ENCODE results near the gene C19orf81. TPM values are rescaled to one million over a fixed set of nuclear protein-coding genes. Genes with fewer than 3 reads are reported as not detected.

C19orf81 gene
- polyA plus RNA-seq, 1 donor from 2014 or later: 28.3 TPM

DNA sequence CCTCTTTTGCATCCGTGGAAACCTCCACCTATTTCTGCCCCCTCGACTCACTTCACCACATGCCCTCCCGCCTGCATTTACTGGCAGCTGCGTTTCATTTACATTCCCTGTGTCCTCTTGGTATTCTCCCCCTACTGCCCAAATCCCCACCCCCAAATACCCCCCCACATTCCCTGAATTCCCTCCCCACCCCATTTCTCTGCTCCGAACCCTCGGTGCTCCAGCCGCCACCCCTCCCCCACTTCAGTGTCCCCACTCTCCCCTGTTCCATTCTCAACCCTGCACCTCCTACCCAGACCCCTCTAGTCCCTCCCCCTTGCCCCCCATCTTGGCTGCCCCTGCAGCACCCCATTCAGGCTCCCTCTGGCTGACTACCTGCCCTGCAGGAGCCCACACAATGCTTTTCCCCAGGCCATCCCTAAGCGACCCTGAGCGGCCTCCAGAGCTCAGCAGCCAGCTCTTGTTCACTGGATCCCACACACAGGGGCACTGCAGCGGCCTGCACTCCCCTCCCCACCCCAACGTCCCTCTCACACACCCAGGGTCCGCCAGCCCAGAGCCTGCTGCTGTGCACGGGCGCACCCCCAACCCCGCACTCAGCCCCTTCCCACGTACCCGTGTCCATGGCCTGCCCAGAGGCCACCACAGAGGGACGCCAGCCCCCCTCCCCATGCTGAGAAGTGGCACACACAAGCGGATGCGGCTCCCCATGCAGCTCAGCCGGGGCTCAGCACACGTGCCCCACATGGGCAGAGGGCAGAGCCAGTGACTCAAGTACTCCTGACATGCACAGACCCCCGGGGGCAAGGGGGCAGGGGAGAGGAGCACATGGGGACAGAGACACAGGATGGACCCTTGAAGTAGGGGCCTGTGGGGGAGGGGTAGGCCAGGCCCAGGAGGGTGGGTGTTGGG, 44.1 kb downstream of the C19orf81 start:
- peak overlapping the region; percentile 69 for H3K4me3 ChIP-seq (ENCODE audit: low read length)
- no peaks in the 10 kb centered on the region for H3K9me3 ChIP-seq (ENCODE audit: low read length)
- H3K27me3 ChIP-seq (ENCODE audit: insufficient read depth, low read depth, low read length): no peaks in the 10 kb centered on the region
- peaks cover 37% of the 10 kb centered on the region for H3K79me2 ChIP-seq (replicated peaks; ENCODE audit: insufficient read depth, low read length)
- TF ChIP-seq EP300 (conservative IDR thresholded peaks at IDR 0.05; ENCODE audit: poor library complexity, severe bottlenecking) (no peak), MXI1 (conservative IDR thresholded peaks at IDR 0.05; ENCODE audit: poor library complexity, severe bottlenecking) (no peak), EZH2 (IDR thresholded peaks at IDR 0.05; ENCODE audit: borderline replicate concordance, insufficient read depth, low read length, poor library complexity, severe bottlenecking) (no peak), POLR2AphosphoS5 (IDR thresholded peaks at IDR 0.05) (no peak), RAD21 (conservative IDR thresholded peaks at IDR 0.05) (no peak), REST (IDR thresholded peaks at IDR 0.05; ENCODE audit: borderline replicate concordance) (no peak), TAF1 (IDR thresholded peaks at IDR 0.05; ENCODE audit: low read depth) (no peak), SMC3 (conservative IDR thresholded peaks at IDR 0.05; ENCODE audit: poor library complexity) (no peak)
- TF ChIP-seq, protein P1, sequence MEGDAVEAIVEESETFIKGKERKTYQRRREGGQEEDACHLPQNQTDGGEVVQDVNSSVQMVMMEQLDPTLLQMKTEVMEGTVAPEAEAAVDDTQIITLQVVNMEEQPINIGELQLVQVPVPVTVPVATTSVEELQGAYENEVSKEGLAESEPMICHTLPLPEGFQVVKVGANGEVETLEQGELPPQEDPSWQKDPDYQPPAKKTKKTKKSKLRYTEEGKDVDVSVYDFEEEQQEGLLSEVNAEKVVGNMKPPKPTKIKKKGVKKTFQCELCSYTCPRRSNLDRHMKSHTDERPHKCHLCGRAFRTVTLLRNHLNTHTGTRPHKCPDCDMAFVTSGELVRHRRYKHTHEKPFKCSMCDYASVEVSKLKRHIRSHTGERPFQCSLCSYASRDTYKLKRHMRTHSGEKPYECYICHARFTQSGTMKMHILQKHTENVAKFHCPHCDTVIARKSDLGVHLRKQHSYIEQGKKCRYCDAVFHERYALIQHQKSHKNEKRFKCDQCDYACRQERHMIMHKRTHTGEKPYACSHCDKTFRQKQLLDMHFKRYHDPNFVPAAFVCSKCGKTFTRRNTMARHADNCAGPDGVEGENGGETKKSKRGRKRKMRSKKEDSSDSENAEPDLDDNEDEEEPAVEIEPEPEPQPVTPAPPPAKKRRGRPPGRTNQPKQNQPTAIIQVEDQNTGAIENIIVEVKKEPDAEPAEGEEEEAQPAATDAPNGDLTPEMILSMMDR (IDR thresholded peaks at IDR 0.05; ENCODE audit: poor library complexity, severe bottlenecking): no peak
- H3K4me2 ChIP-seq (ENCODE audit: low read length): peak overlapping the region; percentile 84
- H4K20me1 ChIP-seq (ENCODE audit: insufficient read depth): no peaks in the 10 kb centered on the region
- peak overlapping the region; percentile 95 for H3K27ac ChIP-seq (ENCODE audit: low read length)
- no peaks in the 10 kb centered on the region for H3K9me2 ChIP-seq (ENCODE audit: insufficient read depth, low read length)
- H3K36me3 ChIP-seq (ENCODE audit: insufficient read depth, low read length): no peaks in the 10 kb centered on the region
- peak overlapping the region; percentile 96 for H3K9ac ChIP-seq (ENCODE audit: low read length)
- no peaks in the 10 kb centered on the region for H3F3A ChIP-seq (ENCODE audit: insufficient read depth, low read length, poor library complexity, severe bottlenecking)
- H2AFZ ChIP-seq (ENCODE audit: low read depth, low read length): no peak overlapping the region

DNA sequence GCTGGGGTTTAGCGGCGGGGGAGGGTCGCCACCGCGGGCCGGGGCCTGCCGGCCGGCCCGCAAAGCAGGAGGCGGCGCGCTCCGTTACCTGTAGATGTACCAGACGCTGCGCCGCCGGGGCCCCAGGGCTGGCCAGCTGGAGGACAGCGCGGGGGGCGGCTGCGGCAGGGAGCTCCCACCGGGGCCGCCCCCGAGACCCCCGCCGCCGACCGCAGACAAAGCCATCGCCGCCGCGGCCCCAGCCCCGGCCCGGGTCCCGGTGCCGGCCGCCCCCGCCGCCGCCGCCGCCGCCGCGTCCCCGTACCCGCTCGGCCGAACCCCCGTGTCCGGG, 45.5 kb downstream of the C19orf81 start:
- Histone ChIP-seq H3K79me2 (replicated peaks; ENCODE audit: insufficient read depth, low read length) (peaks cover 31% of the 10 kb centered on the region), H3K9ac (ENCODE audit: low read length) (peak overlapping the region; percentile 96), H2AFZ (ENCODE audit: low read depth, low read length) (no peak overlapping the region), H3K4me2 (ENCODE audit: low read length) (no peak overlapping the region), H3K9me3 (ENCODE audit: low read length) (no peaks in the 10 kb centered on the region), H4K20me1 (ENCODE audit: insufficient read depth) (no peaks in the 10 kb centered on the region), H3K36me3 (ENCODE audit: insufficient read depth, low read length) (no peaks in the 10 kb centered on the region), H3K9me2 (ENCODE audit: insufficient read depth, low read length) (no peaks in the 10 kb centered on the region), H3K4me3 (ENCODE audit: low read length) (peak overlapping the region; percentile 69), H3F3A (ENCODE audit: insufficient read depth, low read length, poor library complexity, severe bottlenecking) (no peaks in the 10 kb centered on the region), H3K27ac (ENCODE audit: low read length) (peak overlapping the region; percentile 95), H3K27me3 (ENCODE audit: insufficient read depth, low read depth, low read length) (no peaks in the 10 kb centered on the region)
- no peak for TF ChIP-seq EZH2 (IDR thresholded peaks at IDR 0.05; ENCODE audit: borderline replicate concordance, insufficient read depth, low read length, poor library complexity, severe bottlenecking)
- no peak for TF ChIP-seq POLR2AphosphoS5 (IDR thresholded peaks at IDR 0.05)
- TF ChIP-seq, protein P1 (IDR thresholded peaks at IDR 0.05; ENCODE audit: poor library complexity, severe bottlenecking): no peak
- no peak for TF ChIP-seq RAD21 (conservative IDR thresholded peaks at IDR 0.05)
- no peak for TF ChIP-seq REST (IDR thresholded peaks at IDR 0.05; ENCODE audit: borderline replicate concordance)
- TF ChIP-seq SMC3 (conservative IDR thresholded peaks at IDR 0.05; ENCODE audit: poor library complexity): no peak
- no peak for TF ChIP-seq EP300 (conservative IDR thresholded peaks at IDR 0.05; ENCODE audit: poor library complexity, severe bottlenecking)
- TF ChIP-seq MXI1 (conservative IDR thresholded peaks at IDR 0.05; ENCODE audit: poor library complexity, severe bottlenecking): no peak
